DMS53 (cell line): Measurements from ENCODE around the gene PPP1R11.
A peak's percentile ranks its signal among the peaks of the same experiment; 100 is the strongest.
"Not testable (repeated sequence)": the region's sequence is repeated elsewhere in the genome, so short reads cannot be mapped to it uniquely, and the experiment has no call there.

ENCODE experiments used
- DNase-seq: peaks from one replicate; lab custom pipeline; 2025; lab: John Stamatoyannopoulos, UW

Gene PPP1R11

GRCh38 chr6:30097902-30098768 is 31.1 kb downstream of the PPP1R11 start:
- DNase-seq: no peak

DNA sequence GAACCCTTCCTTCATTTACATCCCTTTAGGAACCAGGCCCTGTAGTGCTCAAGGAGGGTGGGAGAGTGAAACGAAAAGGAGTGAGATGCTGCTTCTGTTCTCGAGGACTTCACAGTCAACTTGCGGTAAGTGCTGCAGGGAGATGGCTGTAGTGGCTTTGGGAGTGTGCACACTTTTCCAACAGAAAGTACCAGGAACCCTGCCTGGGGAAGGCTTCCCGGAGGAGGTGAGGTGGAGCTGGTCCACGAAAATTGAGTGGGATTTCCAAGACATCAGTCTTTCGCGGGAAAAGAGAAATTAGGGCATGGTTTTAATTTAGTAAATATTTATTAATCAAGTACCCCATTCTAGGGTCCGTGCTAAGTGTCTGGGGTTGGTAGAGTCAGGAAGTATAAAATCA is 33.2 kb downstream of the PPP1R11 start:
- DNase-seq: no peak

DNA sequence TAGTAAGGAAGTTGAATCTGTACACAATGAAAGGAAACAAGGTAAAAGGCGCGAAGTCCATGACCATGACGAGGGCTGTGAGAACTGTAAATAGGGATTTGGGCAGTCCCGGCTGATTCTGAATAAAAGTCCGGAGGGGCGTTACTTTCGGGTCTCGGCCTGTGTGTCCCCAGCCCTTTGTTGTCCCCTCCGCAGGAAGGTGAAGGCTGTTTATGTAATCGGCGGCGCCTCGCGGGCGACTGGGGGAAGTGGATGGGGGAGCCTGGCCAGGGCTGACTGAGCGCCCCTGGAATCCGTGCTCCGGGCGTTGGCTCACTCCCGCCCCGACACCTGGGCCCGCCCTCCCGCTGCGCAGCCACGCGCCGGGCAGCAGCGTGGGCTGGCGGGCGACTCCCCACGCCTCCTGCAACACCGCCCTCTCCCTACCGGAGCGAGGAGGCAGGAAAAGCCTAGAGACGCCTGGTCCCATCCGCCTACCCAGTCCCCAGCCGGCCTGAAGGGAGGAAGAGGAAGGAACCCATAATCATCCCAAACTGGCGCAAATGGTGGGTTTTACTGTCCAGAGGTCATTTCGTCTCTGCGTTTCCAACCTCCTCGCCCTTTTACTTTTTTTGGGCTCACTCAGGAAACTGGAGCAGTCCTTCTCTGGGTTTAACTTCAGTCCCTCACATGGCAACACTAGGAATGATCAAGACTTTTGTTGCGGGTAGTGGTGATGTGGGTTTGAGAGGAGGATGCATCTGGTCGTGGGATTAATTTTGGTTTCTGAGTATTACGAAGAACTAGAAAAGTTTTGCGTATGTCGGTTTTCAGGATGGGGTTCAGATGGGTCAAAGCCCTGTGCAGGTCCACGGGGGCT is 33.8 kb downstream of the PPP1R11 start:
- peak; percentile 86 for DNase-seq

DNA sequence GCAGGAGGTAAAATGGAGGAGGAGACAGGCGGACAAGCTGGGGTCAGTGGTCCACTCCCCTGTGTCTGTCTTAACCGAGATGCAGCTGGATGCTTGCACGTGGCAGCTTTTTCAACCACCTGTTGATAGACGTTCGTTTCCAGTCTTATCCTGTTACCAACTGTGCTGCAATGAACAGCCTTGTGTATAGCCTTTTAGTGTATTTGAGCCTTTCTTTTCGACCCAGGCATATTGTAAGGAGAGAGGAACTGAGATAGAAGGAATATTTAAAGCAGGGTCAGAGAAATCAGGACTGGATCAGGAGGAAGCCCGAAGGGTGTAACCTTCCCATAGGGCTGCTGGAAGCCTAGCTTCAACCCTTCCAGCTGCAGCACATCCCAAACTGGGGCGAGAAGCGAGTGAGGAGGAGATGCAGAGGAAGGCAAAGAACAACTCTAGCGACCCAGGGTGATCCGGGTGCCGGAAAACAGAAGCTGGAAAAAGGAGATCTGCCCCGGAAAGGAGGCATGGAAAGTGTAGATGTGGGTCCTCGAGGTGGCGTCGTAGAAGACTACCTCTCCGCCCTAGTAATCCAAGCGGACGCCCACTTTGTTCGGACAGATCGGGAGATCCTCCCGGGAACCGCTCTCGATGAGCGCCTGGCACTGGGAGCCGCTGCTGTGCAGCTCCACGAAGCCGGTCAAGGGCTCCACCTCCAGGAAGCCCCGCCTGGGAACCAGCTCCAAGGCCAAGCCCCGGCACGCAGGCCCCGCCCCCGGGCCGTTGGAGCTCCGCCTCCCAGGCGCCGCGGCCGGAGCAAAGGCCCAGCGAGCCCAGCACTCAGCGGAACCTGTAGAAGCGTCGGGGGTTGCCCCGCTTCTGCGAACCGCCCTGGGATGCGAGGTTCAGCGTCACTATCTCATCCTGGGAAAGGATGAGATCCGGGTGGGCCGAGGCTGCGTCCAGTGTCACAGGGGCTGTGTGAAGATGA is 34.7 kb downstream of the PPP1R11 start:
- peak; percentile 97 for DNase-seq

GRCh38 chr6:30102414-30102969 is 35.5 kb downstream of the PPP1R11 start:
- peak; percentile 48 for DNase-seq

DNA sequence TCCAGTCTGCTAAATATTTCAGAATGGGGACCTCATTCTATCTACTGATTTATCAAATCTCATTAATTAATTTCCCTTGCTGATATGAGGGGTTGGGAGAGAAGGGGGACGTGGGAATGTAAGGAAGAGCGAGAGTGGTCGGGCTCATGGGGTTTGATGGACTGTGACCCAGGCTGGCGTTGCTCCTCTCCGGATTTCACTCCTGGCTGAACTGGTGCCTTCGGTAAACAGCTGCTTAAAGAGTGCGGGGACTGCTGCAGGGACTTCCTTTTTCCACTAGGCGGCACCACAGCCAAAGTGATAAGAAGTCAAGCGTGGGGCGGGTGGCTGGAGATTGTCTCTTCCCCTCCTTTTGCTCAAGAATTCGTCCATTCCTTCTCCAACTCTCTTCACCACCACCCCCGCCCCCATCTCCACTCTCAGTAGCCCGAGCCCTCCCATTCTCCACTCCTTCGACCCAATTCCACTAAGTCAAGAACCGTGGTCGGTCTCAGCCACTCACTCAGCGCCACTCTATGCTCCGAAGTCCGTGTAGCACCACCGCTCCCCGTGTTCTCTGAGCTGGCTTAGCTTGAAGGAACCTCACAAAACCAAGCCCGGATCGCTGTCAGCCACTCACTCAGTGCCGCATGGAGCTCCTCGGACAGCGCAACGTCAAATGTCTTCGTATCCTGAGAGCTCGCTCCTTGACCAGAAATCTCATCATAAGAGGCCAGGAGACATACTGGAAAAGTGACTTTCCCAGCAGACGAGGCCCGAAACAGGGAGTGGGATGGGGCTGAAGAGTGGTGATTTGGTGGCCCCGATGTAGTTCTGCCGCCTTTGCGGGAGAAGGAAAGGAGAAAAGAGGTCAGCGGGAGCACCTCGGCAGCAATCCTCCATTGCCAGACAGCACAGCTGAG is 36.2 kb downstream of the PPP1R11 start:
- DNase-seq: peak; percentile 94

- DNase-seq: no peak
These were observed 36.8 kb downstream of the PPP1R11 start for GRCh38 chr6:30103872-30104179.

DNA sequence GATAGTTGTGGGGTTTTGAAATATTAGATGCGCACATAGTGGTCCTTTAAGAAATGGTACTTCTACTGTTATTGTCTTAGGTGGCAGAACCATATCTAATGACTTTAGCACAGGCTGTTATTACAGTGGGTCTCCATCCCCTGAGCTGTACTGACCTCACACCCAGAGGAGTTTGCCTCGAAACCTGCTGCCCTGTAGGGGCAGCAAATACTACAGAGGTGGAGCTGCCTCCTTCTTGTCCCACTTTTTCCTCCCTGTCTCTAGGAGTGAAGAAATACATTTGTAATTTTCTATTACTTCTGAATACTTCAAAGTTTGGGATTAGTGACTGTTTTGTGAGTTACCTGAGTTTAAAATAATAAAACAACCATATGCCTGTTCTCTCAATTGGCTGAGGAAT is 37.7 kb downstream of the PPP1R11 start:
- DNase-seq: no peak

DNA sequence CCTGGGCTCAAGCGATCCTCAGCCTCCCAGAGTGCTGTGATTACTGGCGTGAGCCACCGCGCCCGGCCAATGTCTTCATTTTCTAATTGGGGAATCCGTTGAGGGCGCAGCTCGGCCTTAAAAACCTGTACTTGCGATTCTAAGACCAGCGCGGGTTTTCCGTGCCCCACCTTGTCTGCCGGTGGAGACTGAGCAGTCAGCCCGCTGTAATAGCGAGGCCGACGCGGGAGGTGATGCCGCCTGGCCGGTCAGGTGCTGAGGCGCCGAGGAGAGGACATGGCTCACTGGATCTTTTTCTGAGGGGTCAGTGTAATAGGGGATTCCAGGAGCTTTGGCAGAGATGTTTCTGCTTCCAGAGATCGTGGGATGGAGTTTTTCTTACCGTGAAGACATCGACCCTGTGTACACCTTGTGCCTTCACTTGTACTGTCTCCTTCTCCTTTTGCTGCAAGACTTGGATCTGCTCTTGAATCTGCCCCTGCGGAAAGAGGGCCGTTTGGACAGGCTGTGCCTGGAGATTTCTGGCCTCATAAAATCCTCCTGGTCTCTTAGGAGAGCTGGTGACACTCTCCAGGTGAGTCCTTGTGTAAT is 44.4 kb downstream of the PPP1R11 start:
- DNase-seq: no peak

- no peak for DNase-seq
These were observed 45.5 kb downstream of the PPP1R11 start for GRCh38 chr6:30112402-30112994.

DNA sequence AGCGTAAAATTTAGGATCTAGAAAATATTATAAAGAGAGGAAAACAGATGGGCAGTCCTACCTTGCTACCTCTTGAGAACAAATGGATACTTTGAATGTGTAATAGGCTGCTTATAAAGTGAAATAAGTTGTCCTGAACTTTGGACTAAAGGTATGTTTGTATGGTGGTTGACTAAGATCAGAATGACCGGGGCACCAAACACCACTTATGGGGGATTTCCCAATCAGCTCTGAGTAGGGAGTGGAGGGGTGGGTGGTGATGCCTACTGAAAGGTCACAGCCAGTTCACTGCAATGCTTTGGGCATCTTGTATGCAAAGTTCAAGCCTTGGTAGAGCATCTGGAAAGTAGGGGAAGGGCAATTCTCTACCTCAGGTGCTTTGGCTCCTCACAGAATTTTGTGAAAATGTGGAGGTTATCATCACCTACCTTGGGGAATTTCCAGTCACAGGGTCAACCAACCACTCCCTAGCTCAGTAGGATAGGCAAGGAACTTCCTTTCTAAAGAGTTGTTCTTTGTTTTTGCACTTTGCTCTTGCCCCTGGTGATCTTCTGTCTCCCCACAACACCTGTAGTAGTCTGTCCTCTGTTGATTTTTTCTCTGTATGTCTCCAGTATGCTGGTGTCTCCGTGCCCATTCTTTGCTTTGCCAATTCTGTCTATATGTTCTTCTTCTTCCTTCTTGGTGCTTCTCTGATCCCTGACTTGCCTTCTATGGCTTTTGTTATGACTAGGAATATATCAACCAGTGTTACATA is 46.2 kb downstream of the PPP1R11 start, which contains the start of gene TRIM31:
Gene TRIM31 (minus strand): TSS at position 88 of the 757 bp plus-strand sequence. CDS start 285 bp downstream, outside the sequence.
- DNase-seq: no peak

DNA sequence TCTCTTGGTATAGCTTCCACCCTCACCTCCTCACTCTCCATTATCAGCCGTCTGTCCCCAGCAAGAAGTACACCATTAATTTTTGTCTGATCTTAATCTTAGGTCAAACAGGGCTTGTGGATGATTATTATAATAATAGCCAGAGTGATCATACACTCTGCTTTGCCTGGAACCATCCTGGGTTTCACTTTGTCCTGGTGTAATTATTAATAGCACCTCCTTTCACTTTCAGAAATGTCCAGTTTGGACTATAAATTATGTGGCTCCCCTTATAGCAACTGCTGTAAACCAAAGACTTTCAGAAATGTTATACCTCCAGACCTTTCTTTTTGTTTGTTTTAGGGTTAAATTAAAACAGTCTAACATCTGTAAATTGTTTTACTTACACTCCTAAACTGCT is 46.8 kb downstream of the PPP1R11 start:
- no peak for DNase-seq

- DNase-seq: no peak
These were observed 49.7 kb downstream of the PPP1R11 start for GRCh38 chr6:30116724-30117123.

DNA sequence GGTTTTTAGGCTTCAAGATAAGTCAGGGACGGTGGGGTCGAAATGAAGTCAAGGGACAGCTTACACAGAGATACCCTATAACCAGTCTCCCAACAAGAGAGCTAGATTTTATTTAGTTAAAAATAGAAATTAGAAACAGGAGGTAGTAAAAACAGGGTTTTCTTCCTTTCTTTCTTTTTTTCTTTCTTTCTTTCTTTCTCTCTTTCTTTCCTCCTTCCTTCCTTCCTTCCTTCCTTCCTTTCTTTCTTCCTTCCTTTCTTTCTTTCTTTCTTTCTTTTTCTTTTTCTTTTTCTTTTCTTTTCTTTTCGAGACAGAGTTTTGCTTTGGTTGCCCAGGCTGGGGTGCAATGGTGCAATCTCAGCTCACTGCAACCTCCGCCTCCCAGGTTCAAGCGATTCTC is 51.7 kb downstream of the PPP1R11 start:
- not testable (repeated sequence) for DNase-seq
